Transverse colon (tissue), 4 donors: ENCODE measurements around the gene GIMAP2.

ENCODE experiments used
- EP300 ChIP-seq: sonication (generic); formaldehyde crosslinking; IDR thresholded peaks from one replicate; pipeline ENCODE4 v1.6.1; 2017; ENCODE audit warnings: antibody characterized with exemption, low read depth
- POLR2A ChIP-seq: fragments of 450-650 bp; IDR thresholded peaks from one replicate; pipeline ENCODE4 v1.6.1; 2016; ENCODE audit warnings: antibody characterized with exemption, mild to moderate bottlenecking, moderate library complexity
- POLR2AphosphoS5 ChIP-seq, 3 donors: sonication (generic); formaldehyde crosslinking; IDR thresholded peaks; one replicate each; pipeline ENCODE4 v1.6.1; 2016; ENCODE audit warnings: antibody characterized with exemption in 3 of 3
- TF ChIP-seq, protein P1 (sequence below), 5 experiments: fragments of 200-600 bp in 3 of 5; fragments of 450-650 bp in 2 of 5; sonication (generic) in 3 of 5; IDR thresholded peaks; 1 replicate in 2 of 5; 2 replicates in 3 of 5; pipeline ENCODE4 v1.5.1; 2016 to 2017; ENCODE audit warnings: antibody characterized with exemption in 5 of 5, inconsistent platforms in 3 of 5, mild to moderate bottlenecking in 2 of 5, moderate library complexity in 1 of 5

DNA sequence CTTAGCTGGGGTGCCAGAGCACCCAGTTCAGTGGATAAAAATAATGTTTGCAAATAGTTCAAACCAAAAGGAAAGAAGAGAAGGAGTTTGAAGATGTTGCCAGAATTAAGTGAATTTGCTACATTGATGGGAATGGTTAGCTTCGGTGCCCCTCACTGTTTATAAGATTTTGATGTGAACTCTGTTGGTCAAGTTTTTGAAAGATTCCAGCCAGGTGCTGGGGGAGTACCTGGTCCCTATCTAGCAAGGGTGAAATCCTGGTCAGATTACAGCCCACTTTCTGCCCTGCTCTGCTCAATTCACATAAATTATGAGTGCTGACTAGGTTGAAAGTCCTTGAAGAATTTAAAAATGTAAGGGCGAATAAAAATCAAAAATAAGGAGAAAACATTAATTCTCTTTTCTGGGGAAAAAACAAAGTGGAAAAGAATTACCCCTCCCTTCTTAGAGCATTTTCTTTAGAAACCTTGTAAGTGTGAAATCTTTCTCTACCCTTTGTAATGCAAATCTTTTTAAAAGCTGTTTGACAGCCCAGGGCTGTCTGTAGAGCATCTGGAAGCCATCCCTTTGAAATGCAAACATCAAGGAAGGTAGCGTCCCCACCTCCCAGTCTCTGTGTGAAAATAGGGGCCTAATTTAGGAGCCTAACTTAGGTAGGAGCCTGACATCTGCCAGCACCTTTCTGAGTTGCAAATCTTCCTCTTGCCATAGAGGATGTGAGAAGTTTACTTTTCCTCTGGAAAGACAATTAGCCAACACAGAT is 50.3 kb downstream of the GIMAP2 start:
- TF ChIP-seq, protein P1, sequence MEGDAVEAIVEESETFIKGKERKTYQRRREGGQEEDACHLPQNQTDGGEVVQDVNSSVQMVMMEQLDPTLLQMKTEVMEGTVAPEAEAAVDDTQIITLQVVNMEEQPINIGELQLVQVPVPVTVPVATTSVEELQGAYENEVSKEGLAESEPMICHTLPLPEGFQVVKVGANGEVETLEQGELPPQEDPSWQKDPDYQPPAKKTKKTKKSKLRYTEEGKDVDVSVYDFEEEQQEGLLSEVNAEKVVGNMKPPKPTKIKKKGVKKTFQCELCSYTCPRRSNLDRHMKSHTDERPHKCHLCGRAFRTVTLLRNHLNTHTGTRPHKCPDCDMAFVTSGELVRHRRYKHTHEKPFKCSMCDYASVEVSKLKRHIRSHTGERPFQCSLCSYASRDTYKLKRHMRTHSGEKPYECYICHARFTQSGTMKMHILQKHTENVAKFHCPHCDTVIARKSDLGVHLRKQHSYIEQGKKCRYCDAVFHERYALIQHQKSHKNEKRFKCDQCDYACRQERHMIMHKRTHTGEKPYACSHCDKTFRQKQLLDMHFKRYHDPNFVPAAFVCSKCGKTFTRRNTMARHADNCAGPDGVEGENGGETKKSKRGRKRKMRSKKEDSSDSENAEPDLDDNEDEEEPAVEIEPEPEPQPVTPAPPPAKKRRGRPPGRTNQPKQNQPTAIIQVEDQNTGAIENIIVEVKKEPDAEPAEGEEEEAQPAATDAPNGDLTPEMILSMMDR (IDR thresholded peaks at IDR 0.05), result no peak
- no peak for TF ChIP-seq POLR2AphosphoS5 (IDR thresholded peaks at IDR 0.05)
- no peak for TF ChIP-seq POLR2A
- no peak for TF ChIP-seq EP300
